Regular cardiac myocyte (primary cell): Measurements from ENCODE around the gene ELAC2. TPM values are rescaled to one million over a fixed set of nuclear protein-coding genes. Genes with fewer than 3 reads are reported as not detected.

Experiments
- total RNA-seq: library from RNA; depleted of rRNA; stranded (reverse); fragments of >200 nt; gene quantifications from 2 replicates; pipeline ENCODE4 v1.2.3, GENCODE V29; 2014

Gene ELAC2, protein sequence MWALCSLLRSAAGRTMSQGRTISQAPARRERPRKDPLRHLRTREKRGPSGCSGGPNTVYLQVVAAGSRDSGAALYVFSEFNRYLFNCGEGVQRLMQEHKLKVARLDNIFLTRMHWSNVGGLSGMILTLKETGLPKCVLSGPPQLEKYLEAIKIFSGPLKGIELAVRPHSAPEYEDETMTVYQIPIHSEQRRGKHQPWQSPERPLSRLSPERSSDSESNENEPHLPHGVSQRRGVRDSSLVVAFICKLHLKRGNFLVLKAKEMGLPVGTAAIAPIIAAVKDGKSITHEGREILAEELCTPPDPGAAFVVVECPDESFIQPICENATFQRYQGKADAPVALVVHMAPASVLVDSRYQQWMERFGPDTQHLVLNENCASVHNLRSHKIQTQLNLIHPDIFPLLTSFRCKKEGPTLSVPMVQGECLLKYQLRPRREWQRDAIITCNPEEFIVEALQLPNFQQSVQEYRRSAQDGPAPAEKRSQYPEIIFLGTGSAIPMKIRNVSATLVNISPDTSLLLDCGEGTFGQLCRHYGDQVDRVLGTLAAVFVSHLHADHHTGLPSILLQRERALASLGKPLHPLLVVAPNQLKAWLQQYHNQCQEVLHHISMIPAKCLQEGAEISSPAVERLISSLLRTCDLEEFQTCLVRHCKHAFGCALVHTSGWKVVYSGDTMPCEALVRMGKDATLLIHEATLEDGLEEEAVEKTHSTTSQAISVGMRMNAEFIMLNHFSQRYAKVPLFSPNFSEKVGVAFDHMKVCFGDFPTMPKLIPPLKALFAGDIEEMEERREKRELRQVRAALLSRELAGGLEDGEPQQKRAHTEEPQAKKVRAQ
- 47.1 and 79.4 TPM in 2 replicates for total RNA-seq

GRCh38 chr17:13017655-13018459, at the start of gene ELAC2:
Gene ELAC2 (minus strand): TSS chr17:13018027. CDS start chr17:13017947, 80 bp downstream.

Other genes with a start within 250 kb of the ELAC2 start
- gene ARHGAP44, start 228.5 kb downstream of the ELAC2 start, total RNA-seq, result 2.7 and 4.8 TPM in 2 replicates